GM18505 (cell line): Measurements from ENCODE around the gene TUBGCP6.
"Not testable (repeated sequence)": the region's sequence is repeated elsewhere in the genome, so short reads cannot be mapped to it uniquely, and the experiment has no call there.

ENCODE experiments used
- ATAC-seq: cut with Tn5 transposase; IDR thresholded peaks from one replicate; pipeline ENCODE4 v1.9.1; 2021; ENCODE audit not compliant: unreplicated experiment
- POLR2A ChIP-seq: IDR thresholded peaks from 4 replicates; pipeline ENCODE4 v1.6.1; 2011; ENCODE audit warnings: borderline replicate concordance; ENCODE audit not compliant: insufficient read depth, insufficient read length; ENCODE audit errors: extremely low read depth

The TUBGCP6 gene

DNA sequence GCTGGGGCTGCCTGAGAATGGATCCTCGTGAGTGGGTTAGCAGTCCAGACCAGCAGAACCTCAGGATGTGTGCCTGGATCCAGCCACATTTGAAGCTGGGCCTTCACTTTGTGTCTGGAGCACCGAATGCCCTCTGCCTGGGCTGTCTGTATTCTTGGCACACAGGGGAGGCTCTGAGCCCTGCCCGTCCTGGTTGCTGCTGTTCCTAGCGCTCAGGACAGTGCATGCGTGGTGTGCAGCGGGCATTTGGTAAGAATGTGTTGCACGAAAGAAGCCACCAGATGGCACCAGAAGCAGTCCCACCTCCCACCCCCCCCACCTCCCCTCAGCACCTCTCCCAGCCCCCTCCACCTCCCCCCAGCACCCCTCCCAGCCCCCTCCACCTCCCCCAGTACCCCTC is 29.5 kb upstream of the TUBGCP6 start:
- no peak for ATAC-seq
- TF ChIP-seq POLR2A = no peak

DNA sequence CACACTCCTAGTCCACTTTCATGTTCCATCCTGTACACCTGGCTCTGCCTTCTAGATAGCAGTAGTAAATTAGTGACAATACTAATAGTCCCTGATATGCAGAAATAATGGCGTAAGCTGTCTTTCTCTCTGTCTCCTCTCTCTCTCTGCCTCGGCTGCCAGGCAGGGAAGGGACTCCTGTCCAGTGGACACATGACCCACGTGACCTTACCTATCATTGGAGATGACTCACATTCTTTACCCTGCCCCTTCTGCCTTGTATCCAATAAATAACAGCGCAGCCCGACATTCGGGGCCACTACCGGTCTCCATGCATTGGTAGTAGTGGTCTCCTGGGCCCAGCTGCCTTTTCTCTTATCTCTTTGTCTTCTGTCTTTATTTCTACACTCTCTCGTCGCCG is 29.0 kb upstream of the TUBGCP6 start:
- ATAC-seq = not testable (repeated sequence)

DNA sequence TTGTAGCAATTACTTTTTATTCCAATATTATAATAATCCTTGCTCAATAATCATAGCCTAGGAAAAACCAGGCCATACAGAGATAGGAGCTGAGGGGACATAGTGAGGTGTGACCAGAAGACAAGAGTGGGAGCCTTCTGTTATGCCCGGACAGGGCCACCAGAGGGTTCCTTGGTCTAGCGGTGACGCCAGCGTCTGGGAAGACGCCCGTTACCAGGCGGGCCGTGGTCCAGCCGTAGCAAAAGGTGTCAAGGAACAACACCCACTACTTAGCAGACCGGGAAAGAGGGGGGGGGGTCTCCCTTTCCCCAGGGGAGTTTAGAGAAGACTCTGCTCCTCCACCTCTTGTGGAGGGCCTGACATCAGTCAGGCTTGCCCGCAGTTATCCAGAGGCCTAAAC is 28.5 kb upstream of the TUBGCP6 start:
- not testable (repeated sequence) for ATAC-seq

DNA sequence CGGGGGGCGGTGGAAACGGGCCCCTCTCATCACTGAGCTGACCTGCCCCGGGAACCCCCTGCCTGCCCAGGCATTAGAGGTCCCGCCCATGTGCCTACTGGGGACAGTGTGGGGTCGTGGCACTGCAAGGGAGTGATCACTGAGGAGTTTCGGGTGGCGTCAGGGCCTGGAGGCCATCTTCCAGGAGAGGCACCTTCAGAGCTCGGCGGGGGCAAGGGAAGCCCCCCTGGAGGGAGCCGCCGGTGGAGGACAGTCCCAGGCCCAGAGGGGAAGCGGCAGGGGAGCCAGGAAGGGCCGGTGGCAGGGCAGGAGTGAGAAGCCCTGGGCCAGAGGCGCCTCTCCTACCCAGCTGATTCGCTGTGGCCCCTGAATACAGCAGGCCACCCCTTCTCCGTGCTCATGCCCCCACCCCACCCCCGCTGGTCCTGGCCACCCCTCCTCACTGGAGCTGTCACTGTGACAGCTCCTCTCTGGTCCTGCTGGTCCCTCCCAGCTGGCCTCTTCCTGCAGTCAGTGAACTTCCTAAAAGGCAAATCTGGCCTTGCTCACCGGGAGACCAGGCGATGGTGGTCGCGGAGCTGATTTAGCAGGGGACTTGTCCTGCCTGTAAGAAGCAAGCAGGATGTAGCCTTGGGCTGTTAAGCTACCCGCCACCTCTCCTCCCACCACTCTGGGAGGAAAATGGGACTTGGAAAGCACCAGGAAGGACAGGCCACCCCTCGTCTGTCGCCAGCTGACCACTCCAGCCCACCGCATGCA is 27.4 kb upstream of the TUBGCP6 start:
- no peak for ATAC-seq
- no peak for TF ChIP-seq POLR2A

DNA sequence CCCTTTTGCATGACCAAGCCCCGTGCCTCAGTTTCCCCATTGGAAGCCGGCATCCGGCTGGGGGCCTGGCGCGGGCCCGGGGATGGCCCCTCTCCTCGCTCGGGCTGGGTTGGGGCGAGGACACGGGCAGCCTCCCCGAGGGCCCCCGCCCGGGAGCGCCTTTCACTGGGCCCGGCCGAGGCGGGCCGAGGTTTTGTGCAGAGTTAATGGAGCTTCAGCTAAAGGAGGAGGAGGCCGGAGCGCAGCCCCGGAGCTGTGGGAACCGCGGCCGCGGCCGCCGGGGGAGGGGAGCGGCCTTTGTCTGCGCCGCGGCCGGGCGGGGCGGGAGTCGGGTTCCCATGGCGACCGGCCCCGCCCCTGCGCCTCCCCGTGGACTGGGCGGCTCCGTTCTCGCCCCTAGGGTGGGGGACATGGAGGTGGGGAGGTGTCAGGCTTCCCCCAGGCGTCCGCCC is 26.7 kb upstream of the TUBGCP6 start:
- TF ChIP-seq POLR2A = no peak
- ATAC-seq = no peak

DNA sequence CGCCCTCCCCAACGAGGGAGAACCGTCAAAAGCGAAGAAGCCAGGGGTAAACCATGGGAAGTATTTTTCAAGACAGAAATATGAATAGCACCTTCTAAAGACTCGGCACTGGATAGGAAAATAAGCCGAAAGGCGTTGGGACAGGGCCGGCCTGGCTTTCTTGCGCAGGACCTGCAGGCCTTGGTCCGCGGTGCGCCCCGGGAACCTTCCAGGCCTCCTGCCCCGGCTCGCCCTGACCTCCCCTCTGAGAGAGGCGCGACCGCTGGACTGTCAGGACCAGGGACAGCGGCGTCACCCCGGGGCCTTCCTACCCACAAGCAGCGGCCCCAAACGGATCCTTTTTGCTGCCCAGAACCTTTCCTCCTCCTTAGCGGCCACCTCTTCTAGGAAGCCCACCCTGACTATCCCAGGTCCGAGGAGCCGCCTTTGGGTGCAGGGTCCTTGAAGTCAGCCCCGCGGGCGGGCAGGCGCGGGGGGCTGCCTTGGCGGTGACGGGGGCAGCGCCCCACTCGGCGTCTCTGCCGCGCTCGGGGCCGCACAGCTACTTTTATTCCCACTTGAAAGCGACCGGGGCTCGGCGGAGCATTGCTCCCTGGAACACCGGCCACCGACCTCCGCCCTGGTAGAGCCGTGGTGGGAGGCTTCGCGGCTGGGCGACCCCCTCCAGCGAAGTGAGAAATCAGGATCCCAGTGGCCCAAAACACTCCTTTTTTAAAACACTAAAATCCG is 26.0 kb upstream of the TUBGCP6 start:
- ATAC-seq = no peak
- no peak for TF ChIP-seq POLR2A

DNA sequence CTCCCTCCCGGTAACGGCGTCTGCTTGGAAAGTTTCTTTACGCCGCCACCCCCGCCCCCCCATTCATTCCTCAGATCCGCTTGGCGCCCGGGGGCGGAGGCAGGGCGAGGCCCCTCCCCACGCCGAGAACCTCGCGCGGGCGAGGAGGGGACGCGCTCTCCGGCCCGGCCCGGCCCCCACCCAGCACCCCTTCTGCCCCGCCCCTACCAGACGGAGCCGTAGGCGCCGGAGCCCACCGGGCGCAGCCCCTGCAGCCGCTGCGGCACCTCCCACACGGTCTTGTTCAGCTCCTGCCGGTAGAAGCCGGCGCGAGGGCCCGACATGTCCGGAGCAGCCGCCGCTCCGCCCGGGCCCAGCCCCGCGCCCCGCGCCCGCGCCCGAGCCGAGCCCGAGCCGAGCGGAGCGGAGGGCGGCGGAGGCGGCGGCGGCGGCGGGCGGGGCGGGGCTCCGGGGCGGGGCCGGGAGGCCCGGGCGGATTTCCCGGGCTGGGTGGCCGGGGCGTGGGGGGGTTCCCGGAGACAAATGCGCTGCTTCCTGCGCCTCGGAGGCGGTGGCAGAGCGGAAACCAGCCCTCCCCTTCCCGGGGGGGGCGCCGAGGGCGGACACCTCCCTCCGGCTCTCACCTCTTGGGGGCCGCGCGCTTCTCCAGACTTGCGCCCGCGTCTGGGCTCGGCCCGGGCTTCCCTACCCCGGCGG is 25.3 kb upstream of the TUBGCP6 start, which contains the start of gene MAPK11:
Gene MAPK11 (minus strand): TSS at position 411 of the 696 bp plus-strand sequence. CDS start 88 bp downstream, at position 323.
- no peak for TF ChIP-seq POLR2A
- no peak for ATAC-seq

DNA sequence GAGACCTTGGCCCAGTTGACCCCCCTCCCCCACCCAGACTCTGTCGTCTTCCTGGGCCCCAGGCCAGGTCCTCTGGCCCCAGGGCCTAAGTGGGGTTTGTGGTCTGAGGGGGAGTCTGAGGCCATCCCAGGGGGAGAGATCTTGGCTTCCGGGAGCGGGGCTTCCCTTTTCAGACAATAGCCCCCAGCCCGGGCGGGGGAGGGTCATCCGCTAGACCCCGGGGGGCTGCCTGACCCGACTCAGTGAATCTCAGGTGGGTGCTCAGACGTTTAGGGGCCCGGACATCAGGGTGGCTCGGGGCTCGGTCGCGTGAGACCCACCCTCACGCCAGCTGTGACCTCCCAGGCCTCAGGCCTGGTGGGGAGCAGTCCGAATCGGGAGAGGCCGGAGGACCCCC is 24.7 kb upstream of the TUBGCP6 start:
- no peak for ATAC-seq

DNA sequence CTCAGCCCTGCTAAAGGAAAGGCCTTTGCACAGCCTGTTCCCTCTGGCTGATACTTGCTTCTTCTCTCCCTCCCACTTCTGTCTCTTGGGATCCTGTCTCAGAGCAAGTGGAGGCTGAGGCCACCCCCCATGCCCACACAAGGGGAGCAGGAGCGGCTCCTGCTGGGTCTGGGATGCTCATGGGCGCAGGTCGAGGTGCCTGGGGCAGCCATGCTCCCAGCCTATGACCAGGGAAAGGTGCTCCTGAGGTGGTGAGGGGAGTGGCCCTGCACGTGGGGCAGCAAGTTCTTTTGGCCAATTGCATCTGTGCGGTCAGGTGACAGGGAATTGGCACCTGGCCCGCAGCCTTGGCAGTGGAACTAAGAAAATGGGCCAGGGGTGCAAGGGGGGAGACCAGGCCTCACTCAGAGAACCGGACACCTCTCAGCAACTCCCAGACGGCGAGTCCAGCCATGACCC is 23.9 kb upstream of the TUBGCP6 start:
- ATAC-seq = no peak
- no peak for TF ChIP-seq POLR2A

More for the DNA sequence above, 24.7 kb upstream of the TUBGCP6 start:
- TF ChIP-seq POLR2A = no peak

DNA sequence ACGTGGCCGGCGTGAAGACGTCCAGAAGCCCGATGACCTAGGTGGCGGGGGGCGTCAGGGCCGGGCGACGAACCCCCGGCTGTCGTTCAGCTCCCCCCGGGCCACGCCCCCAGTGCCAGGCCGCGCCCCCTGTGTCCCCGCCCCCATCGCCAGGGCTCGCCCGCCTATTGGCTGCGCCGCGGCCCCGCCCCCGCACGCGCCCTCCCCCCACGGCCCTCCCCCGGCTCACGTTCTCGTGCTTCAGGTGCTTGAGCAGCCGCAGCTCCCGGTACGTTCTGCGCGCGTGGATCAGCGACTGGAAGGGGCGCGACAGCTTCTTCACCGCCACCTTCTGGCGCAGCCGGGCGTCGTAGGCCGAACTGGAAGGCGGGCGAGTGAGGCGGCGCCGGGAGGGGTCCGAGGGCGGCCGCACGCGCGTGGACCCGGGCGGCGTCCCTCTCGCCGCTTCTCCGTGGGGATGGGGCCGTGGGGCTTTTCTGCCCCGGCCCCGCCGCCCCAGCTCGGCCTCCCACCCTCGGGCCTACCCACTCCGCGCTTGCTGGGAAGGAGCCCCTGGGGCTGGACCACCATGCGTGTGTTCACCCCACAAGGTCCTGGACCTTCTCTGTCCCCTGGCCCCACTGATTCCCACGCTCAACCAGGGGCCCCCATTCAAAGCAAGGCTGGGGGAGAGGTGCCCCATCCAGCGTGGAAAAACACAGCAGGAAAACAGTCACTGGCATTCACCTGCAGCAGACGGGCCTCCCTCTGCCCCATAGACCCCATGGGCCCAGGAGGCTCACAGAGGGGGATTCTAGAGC is 23.0 kb upstream of the TUBGCP6 start:
- no peak for ATAC-seq
- TF ChIP-seq POLR2A = no peak

DNA sequence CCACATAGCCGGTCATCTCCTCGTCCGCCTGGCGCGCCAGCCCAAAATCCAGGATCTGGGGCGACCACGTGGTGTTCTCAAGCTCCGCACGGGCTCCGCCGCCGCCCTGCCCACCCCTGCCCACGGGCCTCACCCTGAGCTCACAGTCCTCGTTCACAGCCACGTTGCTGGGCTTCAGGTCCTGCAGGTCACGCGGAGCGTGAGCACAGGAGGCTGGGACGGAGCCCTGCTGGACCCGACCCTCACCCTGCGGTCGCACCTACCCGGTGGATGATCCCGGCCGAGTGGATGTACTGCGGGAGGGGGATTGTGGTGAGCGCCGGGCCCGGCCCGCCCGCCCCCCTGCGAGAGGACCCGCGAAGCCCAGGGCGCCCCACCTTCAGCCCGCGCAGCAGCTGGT is 22.2 kb upstream of the TUBGCP6 start:
- no peak for TF ChIP-seq POLR2A
- ATAC-seq = no peak

DNA sequence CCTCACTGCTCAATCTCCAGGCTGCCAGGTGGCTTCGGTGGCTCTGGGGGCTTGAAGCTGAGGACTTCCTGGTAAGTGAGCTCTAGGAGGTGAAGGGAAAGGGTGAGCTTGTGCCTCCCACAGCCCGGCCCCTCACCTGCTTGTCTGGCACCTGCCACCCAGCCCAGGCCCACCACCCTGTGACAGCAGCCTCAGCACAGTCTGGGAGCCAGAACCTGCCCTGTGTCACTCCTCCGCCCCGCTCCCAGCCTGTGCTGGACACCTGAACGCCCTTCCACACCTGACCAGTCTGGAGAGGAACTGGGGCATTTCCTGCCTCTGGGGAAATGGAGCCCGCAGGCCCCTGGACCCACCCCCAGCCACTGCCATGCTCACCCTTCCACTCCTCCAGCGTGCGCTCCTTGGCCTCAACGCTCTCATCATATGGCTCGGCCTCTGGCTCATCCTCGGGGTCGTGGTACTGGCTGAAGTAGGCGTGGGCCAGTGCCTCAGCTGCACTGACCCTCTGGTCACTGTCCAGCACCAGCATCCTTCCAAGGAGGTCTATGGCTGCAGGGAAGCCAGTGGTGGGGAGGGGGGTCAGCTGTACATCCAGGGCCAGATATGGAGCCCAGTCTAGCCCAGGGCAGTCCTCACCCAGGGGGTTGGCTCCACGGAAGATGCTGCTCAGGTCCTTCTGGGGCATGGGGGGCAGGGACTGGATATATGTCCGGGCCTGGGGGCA is 20.3 kb upstream of the TUBGCP6 start:
- no peak for TF ChIP-seq POLR2A

More for the DNA sequence above, 20.3 kb upstream of the TUBGCP6 start:
- ATAC-seq = no peak
